WTC11 (cell line): ENCODE data around the gene BCAT1. TPM values are rescaled to one million over a fixed set of nuclear protein-coding genes. Genes with fewer than 3 reads are reported as not detected.

ENCODE experiments used
- ATAC-seq: fragments of 200-7000 bp; cut with Tn5 transposase; 2 replicates; pipeline ENCODE4 v1.10.0; 2021; ENCODE audit warnings: mild to moderate bottlenecking, moderate library complexity
- CTCF ChIA-PET: fragments of 300-600 bp; sonication (Branson Sonifier 250); formaldehyde crosslinking; loops from one replicate; lab custom pipeline; 2021; ENCODE audit warnings: antibody characterized with exemption; lab: Charles Lee
- POLR2A ChIA-PET: fragments of 350-600 bp; sonication (Branson Sonifier 250); formaldehyde crosslinking; loops from one replicate; lab custom pipeline; 2021; ENCODE audit warnings: antibody characterized with exemption; lab: Charles Lee
- DNase-seq: peaks from one replicate; pipeline ENCODE4 v3.0.0; 2021; ENCODE audit warnings: low spot score
- H3K27ac Mint-ChIP-seq: 2 replicates; pipeline ENCODE4 v1.8.0; 2021; ENCODE audit warnings: mixed read lengths
- H3K27me3 Mint-ChIP-seq: 2 replicates; pipeline ENCODE4 v1.8.0; 2021; ENCODE audit warnings: low read depth, mild to moderate bottlenecking, moderate library complexity, mixed read lengths
- H3K36me3 Mint-ChIP-seq: 2 replicates; pipeline ENCODE4 v1.8.0; 2021; ENCODE audit warnings: mixed read lengths
- H3K4me1 Mint-ChIP-seq: 2 replicates; pipeline ENCODE4 v1.8.0; 2022; ENCODE audit warnings: mixed read lengths
- H3K4me3 Mint-ChIP-seq: 2 replicates; pipeline ENCODE4 v1.8.0; 2021; ENCODE audit warnings: mild to moderate bottlenecking, moderate library complexity, mixed read lengths
- H3K9me3 Mint-ChIP-seq: 2 replicates; pipeline ENCODE4 v1.8.0; 2021; ENCODE audit warnings: mixed read lengths
- ATF1 ChIP-seq: sonication (generic); formaldehyde crosslinking; IDR thresholded peaks from 2 replicates; pipeline ENCODE4 v1.8.1; 2023; ENCODE audit warnings: mild to moderate bottlenecking, moderate library complexity, missing genetic modification reagents
- CREB1 ChIP-seq: sonication (generic); formaldehyde crosslinking; IDR thresholded peaks from 2 replicates; pipeline ENCODE4 v1.8.0; 2023; ENCODE audit warnings: mild to moderate bottlenecking, missing genetic modification reagents
- FOXJ3 ChIP-seq: sonication (generic); formaldehyde crosslinking; IDR thresholded peaks from 2 replicates; pipeline ENCODE4 v1.9.0; 2021; ENCODE audit warnings: missing genetic modification reagents, mild to moderate bottlenecking, borderline replicate concordance
- GRHL2 ChIP-seq: fragments of 250-450 bp; sonication (Bioruptor Pico); IDR thresholded peaks from 2 replicates; pipeline ENCODE4 v1.8.0; 2022; ENCODE audit warnings: mild to moderate bottlenecking, moderate library complexity; ENCODE audit not compliant: insufficient replicate concordance, severe bottlenecking
- JAZF1 ChIP-seq: fragments of 250-450 bp; sonication (Bioruptor Pico); IDR thresholded peaks from 2 replicates; pipeline ENCODE4 v1.9.0; 2021; ENCODE audit warnings: moderate library complexity, mild to moderate bottlenecking, inconsistent platforms
- MXD4 ChIP-seq: fragments of 250-450 bp; sonication (Bioruptor Pico); IDR thresholded peaks from 2 replicates; pipeline ENCODE4 v1.8.0; 2021; ENCODE audit warnings: mild to moderate bottlenecking, moderate library complexity, borderline replicate concordance
- OVOL2 ChIP-seq: fragments of 250-450 bp; sonication (Bioruptor Pico); IDR thresholded peaks from 2 replicates; pipeline ENCODE4 v1.9.0; 2021; ENCODE audit warnings: mild to moderate bottlenecking, borderline replicate concordance
- PRRX2 ChIP-seq: fragments of 250-450 bp; sonication (Bioruptor Pico); IDR thresholded peaks from 2 replicates; pipeline ENCODE4 v1.8.0; 2021; ENCODE audit warnings: mild to moderate bottlenecking
- SMAD3 ChIP-seq: sonication (generic); formaldehyde crosslinking; IDR thresholded peaks from 2 replicates; pipeline ENCODE4 v1.8.0; 2022; ENCODE audit warnings: missing genetic modification reagents, mild to moderate bottlenecking, borderline replicate concordance
- TEAD1 ChIP-seq: sonication (generic); formaldehyde crosslinking; IDR thresholded peaks from 2 replicates; pipeline ENCODE4 v1.8.0; 2022; ENCODE audit warnings: mild to moderate bottlenecking, missing genetic modification reagents
- ZNF671 ChIP-seq: fragments of 250-450 bp; sonication (Bioruptor Pico); IDR thresholded peaks from 2 replicates; pipeline ENCODE4 v1.8.0; 2021; ENCODE audit warnings: mild to moderate bottlenecking
- total RNA-seq: library from RNA; stranded (reverse); gene quantifications from 3 replicates; pipeline ENCODE4 v1.2.3, GENCODE V29; 2021
- TF ChIP-seq, protein P1 (sequence below): sonication (generic); formaldehyde crosslinking; conservative IDR thresholded peaks from 2 replicates; pipeline ENCODE4 v1.8.1; 2022; ENCODE audit warnings: mild to moderate bottlenecking, missing genetic modification reagents
- TF ChIP-seq, protein P2 (sequence below): sonication (generic); formaldehyde crosslinking; IDR thresholded peaks from 2 replicates; pipeline ENCODE4 v1.8.0; 2022; ENCODE audit warnings: mild to moderate bottlenecking, missing genetic modification reagents
- TF ChIP-seq, protein P3 (sequence below): sonication (generic); formaldehyde crosslinking; IDR thresholded peaks from 2 replicates; pipeline ENCODE4 v1.8.1; 2022; ENCODE audit warnings: low read depth, missing genetic modification reagents, borderline replicate concordance
- TF ChIP-seq, protein P4 (sequence below): sonication (generic); formaldehyde crosslinking; IDR thresholded peaks from 2 replicates; pipeline ENCODE4 v1.8.1; 2023; ENCODE audit warnings: mild to moderate bottlenecking, missing genetic modification reagents, moderate library complexity
- TF ChIP-seq, protein P5 (sequence below): sonication (generic); formaldehyde crosslinking; IDR thresholded peaks from 2 replicates; pipeline ENCODE4 v1.8.0; 2022; ENCODE audit warnings: missing genetic modification reagents
- TF ChIP-seq, protein P6 (sequence below): sonication (generic); formaldehyde crosslinking; IDR thresholded peaks from 2 replicates; pipeline ENCODE4 v1.8.0; 2022; ENCODE audit warnings: mild to moderate bottlenecking, missing genetic modification reagents
- TF ChIP-seq, protein P7 (sequence below): sonication (generic); formaldehyde crosslinking; IDR thresholded peaks from 2 replicates; pipeline ENCODE4 v1.8.0; 2023; ENCODE audit warnings: mild to moderate bottlenecking, missing genetic modification reagents
- TF ChIP-seq, protein P8 (sequence below): sonication (generic); formaldehyde crosslinking; IDR thresholded peaks from 2 replicates; pipeline ENCODE4 v1.8.1; 2023; ENCODE audit warnings: mild to moderate bottlenecking, moderate library complexity, missing genetic modification reagents

BCAT1 gene
- total RNA-seq, 1 experiment from 2014 or later, result 267 TPM

DNA sequence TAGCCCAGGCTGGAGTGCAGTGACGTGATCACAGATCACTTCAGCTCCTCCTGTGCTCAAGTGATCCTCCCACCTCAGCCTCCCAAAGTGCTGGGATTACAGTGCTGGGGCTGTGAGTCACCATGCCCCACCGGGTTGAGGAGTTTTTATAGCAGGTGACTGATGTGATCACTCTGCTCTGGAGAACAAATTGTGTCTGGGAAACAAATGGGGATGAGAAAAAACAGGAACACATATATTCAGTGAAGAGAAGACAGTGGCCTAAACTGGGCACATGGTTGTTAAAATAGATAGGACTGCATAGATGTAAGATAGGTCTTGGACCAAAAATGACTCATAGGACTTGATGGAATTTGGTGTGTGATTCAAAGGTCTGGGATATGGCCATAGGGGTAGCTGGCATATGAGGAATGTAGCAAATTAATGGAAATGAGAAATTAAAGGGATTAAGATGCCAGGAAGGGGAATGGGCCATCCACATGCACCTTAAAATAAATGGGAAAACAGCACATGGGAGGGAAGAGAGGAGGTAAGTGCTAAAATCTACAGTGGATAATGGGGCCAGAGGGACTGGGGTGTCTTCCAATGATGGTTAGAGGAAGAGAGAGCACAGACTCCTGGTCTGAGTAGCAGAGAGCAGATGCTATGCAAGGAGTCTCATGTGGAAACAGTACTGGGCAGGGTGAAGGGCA lies 11.2 kb downstream of the BCAT1 start:
- peaks cover 15% of the 10 kb centered on the region for H3K36me3 Mint-ChIP-seq
- H3K4me3 Mint-ChIP-seq, result no peak overlapping the region
- TF ChIP-seq, protein P1, sequence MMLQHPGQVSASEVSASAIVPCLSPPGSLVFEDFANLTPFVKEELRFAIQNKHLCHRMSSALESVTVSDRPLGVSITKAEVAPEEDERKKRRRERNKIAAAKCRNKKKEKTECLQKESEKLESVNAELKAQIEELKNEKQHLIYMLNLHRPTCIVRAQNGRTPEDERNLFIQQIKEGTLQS, result no peak
- no peak for TF ChIP-seq ZNF671 (CRISPR knock-in tag)
- TF ChIP-seq, protein P2, sequence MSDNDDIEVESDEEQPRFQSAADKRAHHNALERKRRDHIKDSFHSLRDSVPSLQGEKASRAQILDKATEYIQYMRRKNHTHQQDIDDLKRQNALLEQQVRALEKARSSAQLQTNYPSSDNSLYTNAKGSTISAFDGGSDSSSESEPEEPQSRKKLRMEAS, result no peak
- DNase-seq, result no peak
- H3K27ac Mint-ChIP-seq, result no peak overlapping the region
- POLR2A ChIA-PET, result interaction anchor here (3.2 kb wide), 1 partner anchor 9 kb away, joined by 14 read pairs; no protein-coding TSS in a partner anchor
- CTCF ChIA-PET, result no interaction called here
- no peak for ATAC-seq
- no peaks in the 10 kb centered on the region for H3K9me3 Mint-ChIP-seq
- H3K27me3 Mint-ChIP-seq, result no peaks in the 10 kb centered on the region
- peaks cover 41% of the 10 kb centered on the region for H3K4me1 Mint-ChIP-seq

DNA sequence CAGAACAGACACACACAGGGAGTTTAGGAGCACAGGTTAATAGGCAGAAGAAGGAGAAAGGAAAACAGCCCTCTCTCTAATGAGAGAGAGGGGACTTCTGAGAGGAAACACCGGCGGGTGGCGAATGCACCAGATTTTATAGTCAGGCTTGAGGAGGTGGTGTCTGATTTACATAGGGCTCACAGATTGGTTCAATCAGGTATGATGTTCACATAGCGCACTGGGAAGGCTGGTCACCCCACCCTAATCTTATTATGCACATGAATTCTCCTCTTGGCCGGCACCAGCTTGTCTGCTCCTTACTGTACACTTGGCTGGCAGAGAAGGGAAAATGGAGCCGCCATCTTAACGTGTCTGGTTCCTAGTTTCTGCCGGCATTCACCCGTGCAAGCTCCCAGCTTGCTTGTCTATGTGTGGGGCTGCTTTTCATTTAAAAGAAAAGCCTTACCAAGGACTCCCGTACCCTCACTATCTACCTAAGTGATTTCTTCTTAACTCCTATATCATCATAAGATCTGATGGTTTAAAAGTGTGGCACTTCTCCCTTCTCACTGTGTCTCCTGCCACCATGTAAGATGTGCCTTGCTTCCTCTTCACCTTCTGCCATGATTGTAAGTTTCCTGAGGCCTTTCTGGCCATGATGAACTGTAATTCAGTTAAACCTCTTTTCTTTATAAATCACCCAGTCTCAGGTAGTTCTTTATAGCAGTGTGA lies 15.1 kb downstream of the BCAT1 start:
- Mint-ChIP-seq H3K4me3 (no peak overlapping the region), H3K36me3 (peaks cover 22% of the 10 kb centered on the region), H3K27ac (peak overlapping the region; percentile 79), H3K9me3 (peaks cover 13% of the 10 kb centered on the region), H3K4me1 (peaks cover 42% of the 10 kb centered on the region), H3K27me3 (no peaks in the 10 kb centered on the region)
- DNase-seq, result no peak
- ChIA-PET POLR2A (no interaction called here), CTCF (no interaction called here)
- ATAC-seq, result no peak
- TF ChIP-seq, protein P3, sequence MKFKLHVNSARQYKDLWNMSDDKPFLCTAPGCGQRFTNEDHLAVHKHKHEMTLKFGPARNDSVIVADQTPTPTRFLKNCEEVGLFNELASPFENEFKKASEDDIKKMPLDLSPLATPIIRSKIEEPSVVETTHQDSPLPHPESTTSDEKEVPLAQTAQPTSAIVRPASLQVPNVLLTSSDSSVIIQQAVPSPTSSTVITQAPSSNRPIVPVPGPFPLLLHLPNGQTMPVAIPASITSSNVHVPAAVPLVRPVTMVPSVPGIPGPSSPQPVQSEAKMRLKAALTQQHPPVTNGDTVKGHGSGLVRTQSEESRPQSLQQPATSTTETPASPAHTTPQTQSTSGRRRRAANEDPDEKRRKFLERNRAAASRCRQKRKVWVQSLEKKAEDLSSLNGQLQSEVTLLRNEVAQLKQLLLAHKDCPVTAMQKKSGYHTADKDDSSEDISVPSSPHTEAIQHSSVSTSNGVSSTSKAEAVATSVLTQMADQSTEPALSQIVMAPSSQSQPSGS (CRISPR knock-in tag), result no peak
- TF ChIP-seq CREB1 (CRISPR knock-in tag) (no peak), ATF1 (CRISPR knock-in tag) (no peak), JAZF1 (no peak), SMAD3 (CRISPR knock-in tag) (no peak), FOXJ3 (CRISPR knock-in tag) (no peak), MXD4 (no peak), TEAD1 (no peak), PRRX2 (CRISPR knock-in tag) (no peak), OVOL2 (CRISPR knock-in tag) (no peak), GRHL2 (CRISPR knock-in tag) (no peak)
- TF ChIP-seq, protein P4, sequence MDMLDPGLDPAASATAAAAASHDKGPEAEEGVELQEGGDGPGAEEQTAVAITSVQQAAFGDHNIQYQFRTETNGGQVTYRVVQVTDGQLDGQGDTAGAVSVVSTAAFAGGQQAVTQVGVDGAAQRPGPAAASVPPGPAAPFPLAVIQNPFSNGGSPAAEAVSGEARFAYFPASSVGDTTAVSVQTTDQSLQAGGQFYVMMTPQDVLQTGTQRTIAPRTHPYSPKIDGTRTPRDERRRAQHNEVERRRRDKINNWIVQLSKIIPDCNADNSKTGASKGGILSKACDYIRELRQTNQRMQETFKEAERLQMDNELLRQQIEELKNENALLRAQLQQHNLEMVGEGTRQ (CRISPR knock-in tag), result no peak
- TF ChIP-seq, protein P5, sequence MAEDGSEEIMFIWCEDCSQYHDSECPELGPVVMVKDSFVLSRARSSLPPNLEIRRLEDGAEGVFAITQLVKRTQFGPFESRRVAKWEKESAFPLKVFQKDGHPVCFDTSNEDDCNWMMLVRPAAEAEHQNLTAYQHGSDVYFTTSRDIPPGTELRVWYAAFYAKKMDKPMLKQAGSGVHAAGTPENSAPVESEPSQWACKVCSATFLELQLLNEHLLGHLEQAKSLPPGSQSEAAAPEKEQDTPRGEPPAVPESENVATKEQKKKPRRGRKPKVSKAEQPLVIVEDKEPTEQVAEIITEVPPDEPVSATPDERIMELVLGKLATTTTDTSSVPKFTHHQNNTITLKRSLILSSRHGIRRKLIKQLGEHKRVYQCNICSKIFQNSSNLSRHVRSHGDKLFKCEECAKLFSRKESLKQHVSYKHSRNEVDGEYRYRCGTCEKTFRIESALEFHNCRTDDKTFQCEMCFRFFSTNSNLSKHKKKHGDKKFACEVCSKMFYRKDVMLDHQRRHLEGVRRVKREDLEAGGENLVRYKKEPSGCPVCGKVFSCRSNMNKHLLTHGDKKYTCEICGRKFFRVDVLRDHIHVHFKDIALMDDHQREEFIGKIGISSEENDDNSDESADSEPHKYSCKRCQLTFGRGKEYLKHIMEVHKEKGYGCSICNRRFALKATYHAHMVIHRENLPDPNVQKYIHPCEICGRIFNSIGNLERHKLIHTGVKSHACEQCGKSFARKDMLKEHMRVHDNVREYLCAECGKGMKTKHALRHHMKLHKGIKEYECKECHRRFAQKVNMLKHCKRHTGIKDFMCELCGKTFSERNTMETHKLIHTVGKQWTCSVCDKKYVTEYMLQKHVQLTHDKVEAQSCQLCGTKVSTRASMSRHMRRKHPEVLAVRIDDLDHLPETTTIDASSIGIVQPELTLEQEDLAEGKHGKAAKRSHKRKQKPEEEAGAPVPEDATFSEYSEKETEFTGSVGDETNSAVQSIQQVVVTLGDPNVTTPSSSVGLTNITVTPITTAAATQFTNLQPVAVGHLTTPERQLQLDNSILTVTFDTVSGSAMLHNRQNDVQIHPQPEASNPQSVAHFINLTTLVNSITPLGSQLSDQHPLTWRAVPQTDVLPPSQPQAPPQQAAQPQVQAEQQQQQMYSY (CRISPR knock-in tag), result no peak
- TF ChIP-seq, protein P6, sequence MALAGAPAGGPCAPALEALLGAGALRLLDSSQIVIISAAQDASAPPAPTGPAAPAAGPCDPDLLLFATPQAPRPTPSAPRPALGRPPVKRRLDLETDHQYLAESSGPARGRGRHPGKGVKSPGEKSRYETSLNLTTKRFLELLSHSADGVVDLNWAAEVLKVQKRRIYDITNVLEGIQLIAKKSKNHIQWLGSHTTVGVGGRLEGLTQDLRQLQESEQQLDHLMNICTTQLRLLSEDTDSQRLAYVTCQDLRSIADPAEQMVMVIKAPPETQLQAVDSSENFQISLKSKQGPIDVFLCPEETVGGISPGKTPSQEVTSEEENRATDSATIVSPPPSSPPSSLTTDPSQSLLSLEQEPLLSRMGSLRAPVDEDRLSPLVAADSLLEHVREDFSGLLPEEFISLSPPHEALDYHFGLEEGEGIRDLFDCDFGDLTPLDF, result no peak
- TF ChIP-seq, protein P7, sequence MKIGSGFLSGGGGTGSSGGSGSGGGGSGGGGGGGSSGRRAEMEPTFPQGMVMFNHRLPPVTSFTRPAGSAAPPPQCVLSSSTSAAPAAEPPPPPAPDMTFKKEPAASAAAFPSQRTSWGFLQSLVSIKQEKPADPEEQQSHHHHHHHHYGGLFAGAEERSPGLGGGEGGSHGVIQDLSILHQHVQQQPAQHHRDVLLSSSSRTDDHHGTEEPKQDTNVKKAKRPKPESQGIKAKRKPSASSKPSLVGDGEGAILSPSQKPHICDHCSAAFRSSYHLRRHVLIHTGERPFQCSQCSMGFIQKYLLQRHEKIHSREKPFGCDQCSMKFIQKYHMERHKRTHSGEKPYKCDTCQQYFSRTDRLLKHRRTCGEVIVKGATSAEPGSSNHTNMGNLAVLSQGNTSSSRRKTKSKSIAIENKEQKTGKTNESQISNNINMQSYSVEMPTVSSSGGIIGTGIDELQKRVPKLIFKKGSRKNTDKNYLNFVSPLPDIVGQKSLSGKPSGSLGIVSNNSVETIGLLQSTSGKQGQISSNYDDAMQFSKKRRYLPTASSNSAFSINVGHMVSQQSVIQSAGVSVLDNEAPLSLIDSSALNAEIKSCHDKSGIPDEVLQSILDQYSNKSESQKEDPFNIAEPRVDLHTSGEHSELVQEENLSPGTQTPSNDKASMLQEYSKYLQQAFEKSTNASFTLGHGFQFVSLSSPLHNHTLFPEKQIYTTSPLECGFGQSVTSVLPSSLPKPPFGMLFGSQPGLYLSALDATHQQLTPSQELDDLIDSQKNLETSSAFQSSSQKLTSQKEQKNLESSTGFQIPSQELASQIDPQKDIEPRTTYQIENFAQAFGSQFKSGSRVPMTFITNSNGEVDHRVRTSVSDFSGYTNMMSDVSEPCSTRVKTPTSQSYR, result no peak
- TF ChIP-seq, protein P2, result no peak
- TF ChIP-seq, protein P8, sequence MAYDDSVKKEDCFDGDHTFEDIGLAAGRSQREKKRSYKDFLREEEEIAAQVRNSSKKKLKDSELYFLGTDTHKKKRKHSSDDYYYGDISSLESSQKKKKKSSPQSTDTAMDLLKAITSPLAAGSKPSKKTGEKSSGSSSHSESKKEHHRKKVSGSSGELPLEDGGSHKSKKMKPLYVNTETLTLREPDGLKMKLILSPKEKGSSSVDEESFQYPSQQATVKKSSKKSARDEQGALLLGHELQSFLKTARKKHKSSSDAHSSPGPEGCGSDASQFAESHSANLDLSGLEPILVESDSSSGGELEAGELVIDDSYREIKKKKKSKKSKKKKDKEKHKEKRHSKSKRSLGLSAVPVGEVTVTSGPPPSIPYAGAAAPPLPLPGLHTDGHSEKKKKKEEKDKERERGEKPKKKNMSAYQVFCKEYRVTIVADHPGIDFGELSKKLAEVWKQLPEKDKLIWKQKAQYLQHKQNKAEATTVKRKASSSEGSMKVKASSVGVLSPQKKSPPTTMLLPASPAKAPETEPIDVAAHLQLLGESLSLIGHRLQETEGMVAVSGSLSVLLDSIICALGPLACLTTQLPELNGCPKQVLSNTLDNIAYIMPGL (CRISPR knock-in tag), result no peak
